WI38 (cell line): ENCODE results near the gene CCSER2.
"Not testable (repeated sequence)": the region's sequence is repeated elsewhere in the genome, so short reads cannot be mapped to it uniquely, and the experiment has no call there.

Experiments
- H3K4me3 ChIP-seq: 2 replicates; pipeline ENCODE4 v1.5.1; 2011; ENCODE audit warnings: low read depth, mild to moderate bottlenecking, control low read depth, low read length
- TF ChIP-seq, protein P1 (sequence below): IDR thresholded peaks from 2 replicates; pipeline ENCODE4 v1.5.1; 2012; ENCODE audit warnings: low read depth, mild to moderate bottlenecking, control low read depth, low read length

Gene CCSER2

DNA sequence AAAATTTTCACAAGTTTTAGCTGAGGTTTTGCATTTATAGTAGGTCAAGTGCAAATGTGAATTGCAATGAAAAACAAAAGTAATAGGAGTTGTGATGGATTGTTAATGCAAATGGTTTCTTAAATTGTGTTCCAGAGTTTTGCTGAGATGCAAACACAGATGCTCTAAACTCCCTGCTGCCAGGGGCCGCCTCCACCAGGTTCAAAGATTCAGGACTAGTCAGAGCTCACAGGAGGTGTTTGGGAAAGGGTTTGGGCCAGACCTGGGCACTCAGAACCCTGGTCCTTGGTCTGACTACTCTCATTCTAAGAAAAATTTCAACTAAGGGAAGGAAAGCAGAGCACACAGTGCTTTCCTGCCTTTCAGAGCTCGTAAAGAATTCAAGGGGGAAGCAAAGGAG is 193.1 kb downstream of the CCSER2 start:
- H3K4me3 ChIP-seq, result no peak overlapping the region
- TF ChIP-seq, protein P1, sequence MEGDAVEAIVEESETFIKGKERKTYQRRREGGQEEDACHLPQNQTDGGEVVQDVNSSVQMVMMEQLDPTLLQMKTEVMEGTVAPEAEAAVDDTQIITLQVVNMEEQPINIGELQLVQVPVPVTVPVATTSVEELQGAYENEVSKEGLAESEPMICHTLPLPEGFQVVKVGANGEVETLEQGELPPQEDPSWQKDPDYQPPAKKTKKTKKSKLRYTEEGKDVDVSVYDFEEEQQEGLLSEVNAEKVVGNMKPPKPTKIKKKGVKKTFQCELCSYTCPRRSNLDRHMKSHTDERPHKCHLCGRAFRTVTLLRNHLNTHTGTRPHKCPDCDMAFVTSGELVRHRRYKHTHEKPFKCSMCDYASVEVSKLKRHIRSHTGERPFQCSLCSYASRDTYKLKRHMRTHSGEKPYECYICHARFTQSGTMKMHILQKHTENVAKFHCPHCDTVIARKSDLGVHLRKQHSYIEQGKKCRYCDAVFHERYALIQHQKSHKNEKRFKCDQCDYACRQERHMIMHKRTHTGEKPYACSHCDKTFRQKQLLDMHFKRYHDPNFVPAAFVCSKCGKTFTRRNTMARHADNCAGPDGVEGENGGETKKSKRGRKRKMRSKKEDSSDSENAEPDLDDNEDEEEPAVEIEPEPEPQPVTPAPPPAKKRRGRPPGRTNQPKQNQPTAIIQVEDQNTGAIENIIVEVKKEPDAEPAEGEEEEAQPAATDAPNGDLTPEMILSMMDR, result no peak

GRCh38 chr10:84522612-84523462 is 194.4 kb downstream of the CCSER2 start:
- H3K4me3 ChIP-seq, result no peak overlapping the region
- TF ChIP-seq, protein P1, result no peak

- TF ChIP-seq, protein P1, result no peak
Observed at GRCh38 chr10:84523526-84523925, 195.1 kb downstream of the CCSER2 start.

GRCh38 chr10:84524435-84524834 is 196.0 kb downstream of the CCSER2 start:
- TF ChIP-seq, protein P1, result no peak

More at GRCh38 chr10:84523526-84523925, 195.1 kb downstream of the CCSER2 start:
- H3K4me3 ChIP-seq, result no peak overlapping the region

DNA sequence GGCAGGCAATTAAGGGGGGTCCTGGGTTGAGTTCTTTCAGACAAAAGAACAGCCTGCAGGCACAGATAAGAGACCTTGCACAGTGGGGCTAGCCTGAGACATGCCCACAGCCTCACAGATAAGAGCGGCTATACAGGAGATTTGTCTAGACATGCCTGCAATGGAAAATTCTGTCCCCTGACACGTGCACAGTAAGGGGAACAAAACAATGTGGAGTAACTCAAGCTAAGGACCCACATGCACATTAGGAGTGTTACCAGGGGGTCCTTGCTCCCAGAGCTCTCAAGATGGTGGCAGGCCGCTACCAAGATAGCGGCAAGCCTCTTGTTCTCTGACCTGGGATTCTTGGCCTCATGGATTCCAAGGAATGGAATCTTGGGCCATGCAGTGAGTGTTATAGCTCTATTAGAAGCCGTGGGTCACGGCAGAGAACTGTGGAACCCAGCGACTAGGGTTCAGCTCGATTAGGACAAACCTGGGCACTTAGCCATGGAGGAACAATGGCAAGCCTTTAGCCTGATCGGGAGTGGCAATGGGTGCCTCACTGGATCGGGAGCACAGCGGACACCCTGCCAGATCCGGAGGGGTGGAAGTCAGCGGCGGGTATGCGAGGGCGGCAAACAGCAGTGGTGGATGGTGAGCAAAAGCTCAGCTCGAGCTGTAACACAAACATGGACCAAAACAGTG is 196.9 kb downstream of the CCSER2 start:
- TF ChIP-seq, protein P1, result no peak
- no peak overlapping the region for H3K4me3 ChIP-seq

More at GRCh38 chr10:84524435-84524834, 196.0 kb downstream of the CCSER2 start:
- no peak overlapping the region for H3K4me3 ChIP-seq

GRCh38 chr10:84525807-84526182 is 197.4 kb downstream of the CCSER2 start:
- H3K4me3 ChIP-seq, result not testable (repeated sequence)

DNA sequence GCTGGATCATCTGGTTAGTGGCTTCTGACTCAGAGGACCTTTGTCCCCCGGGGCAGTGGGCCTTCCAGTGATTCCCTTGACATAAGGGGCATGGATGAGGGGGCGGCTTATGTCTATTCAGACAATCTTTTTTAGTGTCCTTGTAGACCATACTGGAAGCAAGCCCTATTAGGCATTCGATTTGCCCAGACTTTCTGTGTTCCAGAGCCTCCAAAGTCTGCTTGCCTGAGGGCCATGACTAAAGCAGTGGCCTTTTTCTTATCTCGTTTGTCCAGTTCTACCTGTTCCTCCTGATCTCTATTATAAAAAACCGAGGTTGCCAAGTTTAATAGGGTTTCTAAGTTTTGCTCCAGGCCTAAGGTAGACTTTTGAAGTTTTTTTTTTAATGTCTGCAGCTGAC is 199.0 kb downstream of the CCSER2 start:
- not testable (repeated sequence) for H3K4me3 ChIP-seq

DNA sequence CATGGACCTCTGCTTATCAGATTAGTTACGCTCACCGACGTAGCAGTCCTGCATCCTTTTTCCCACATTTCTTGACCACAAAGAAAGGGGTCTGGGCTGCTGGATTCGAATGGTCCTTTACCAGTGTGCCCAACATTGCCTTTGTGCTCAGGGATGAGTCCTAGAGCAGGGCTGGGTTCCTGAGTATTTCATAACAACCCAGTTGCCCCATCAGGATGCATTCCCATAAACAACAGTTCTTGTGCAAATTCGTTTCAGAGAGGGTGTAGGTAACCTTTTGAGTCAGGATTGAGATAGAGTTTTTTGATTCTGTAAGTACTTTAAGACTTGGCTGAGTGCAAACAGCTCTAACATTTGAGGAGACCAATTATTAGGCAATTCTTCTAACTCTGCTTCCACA is 200.1 kb downstream of the CCSER2 start:
- not testable (repeated sequence) for H3K4me3 ChIP-seq
